ENCODE measurements around the gene GOLGA5.

- TF ChIP-seq, protein P1, sequence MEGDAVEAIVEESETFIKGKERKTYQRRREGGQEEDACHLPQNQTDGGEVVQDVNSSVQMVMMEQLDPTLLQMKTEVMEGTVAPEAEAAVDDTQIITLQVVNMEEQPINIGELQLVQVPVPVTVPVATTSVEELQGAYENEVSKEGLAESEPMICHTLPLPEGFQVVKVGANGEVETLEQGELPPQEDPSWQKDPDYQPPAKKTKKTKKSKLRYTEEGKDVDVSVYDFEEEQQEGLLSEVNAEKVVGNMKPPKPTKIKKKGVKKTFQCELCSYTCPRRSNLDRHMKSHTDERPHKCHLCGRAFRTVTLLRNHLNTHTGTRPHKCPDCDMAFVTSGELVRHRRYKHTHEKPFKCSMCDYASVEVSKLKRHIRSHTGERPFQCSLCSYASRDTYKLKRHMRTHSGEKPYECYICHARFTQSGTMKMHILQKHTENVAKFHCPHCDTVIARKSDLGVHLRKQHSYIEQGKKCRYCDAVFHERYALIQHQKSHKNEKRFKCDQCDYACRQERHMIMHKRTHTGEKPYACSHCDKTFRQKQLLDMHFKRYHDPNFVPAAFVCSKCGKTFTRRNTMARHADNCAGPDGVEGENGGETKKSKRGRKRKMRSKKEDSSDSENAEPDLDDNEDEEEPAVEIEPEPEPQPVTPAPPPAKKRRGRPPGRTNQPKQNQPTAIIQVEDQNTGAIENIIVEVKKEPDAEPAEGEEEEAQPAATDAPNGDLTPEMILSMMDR (conservative IDR thresholded peaks at IDR 0.05; ENCODE audit: low read depth, low read length), result no peak
- TF ChIP-seq EZH2 (IDR thresholded peaks at IDR 0.05; ENCODE audit: low read length, unreplicated experiment) (no peak), EZH2phosphoT487 (IDR thresholded peaks at IDR 0.05; ENCODE audit: borderline replicate concordance, low read length) (no peak)
Observed at GRCh38 chr14:92753250-92753649, 40.9 kb upstream of the GOLGA5 start.

Data from PC-3 (cell line).